ENCODE results near the gene PTPRK. TPM values are rescaled to one million over a fixed set of nuclear protein-coding genes. Genes with fewer than 3 reads are reported as not detected.
A peak's percentile ranks its signal among the peaks of the same experiment; 100 is the strongest.

Gene PTPRK
- total RNA-seq, 2 donors from 2014 or later: 7.6 to 12.3 TPM

DNA sequence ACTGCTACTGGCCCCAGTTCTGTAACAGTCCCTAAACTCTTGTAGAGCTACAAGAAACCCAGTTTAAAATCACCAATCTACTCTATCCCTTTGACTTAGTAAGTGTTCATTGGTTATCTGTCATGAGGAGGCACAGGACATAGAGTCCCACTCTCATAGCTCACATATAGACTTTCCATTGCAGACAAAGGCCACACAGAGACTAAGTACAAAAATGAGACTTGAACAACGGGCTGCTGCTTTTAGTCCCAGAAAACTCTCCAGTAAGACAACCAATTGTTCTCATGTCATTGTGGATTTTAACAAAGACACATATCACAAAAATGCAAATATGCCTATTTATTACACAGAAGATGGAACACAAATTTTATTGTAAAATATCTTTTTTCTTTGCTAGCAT lies 197.4 kb downstream of the PTPRK start:
- ATAC-seq (replicated peaks): no peak
- Mint-ChIP-seq H3K4me1 (no peaks in the 10 kb centered on the region), H3K27ac (no peak overlapping the region), H3K9me3 (no peaks in the 10 kb centered on the region), H3K36me3 (ENCODE audit: low read depth) (no peaks in the 10 kb centered on the region), H3K4me3 (no peak overlapping the region), H3K27me3 (no peaks in the 10 kb centered on the region)

DNA sequence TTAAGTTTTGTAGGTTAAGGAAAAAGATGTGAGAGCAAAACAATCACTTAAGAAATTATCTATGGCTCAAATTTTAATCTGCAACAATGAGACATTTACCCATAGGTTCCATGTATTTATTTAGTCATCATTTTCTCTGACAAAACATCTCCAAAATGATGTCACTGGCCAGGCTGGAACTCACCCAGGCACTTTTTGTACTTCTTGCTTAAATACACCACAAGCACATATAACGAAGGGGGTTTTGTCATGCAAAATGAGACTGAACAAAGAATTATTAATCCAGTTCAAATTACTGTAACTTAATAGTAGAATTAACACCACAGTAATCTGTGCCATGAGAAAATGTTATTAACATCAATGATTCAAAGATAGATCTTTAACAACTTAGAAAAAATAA lies 200.5 kb downstream of the PTPRK start:
- Mint-ChIP-seq H3K4me3 (no peak overlapping the region), H3K9me3 (no peaks in the 10 kb centered on the region), H3K36me3 (ENCODE audit: low read depth) (no peaks in the 10 kb centered on the region), H3K4me1 (no peaks in the 10 kb centered on the region), H3K27ac (no peak overlapping the region), H3K27me3 (no peaks in the 10 kb centered on the region)
- ATAC-seq (replicated peaks): no peak

DNA sequence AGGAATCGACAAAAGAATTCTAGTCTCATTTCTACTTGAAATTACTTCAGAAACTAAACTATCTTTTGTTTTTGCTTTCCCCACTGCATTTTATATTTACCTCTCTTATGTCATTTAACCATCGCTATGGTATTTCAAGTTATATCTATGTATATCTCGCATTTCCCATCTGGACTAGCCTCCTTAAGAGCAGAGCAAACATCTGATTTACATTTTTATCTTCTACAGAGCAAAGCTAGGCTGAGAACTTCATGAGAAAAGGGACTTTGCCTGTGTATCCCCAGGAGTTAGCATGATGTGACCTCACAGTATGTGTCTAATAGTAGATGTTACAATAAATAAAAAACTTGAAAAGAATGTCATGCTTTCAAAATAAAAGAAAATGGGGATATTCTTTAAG lies 201.2 kb downstream of the PTPRK start:
- Mint-ChIP-seq H3K4me3 (no peak overlapping the region), H3K4me1 (no peaks in the 10 kb centered on the region), H3K27me3 (no peaks in the 10 kb centered on the region), H3K9me3 (no peaks in the 10 kb centered on the region), H3K36me3 (ENCODE audit: low read depth) (no peaks in the 10 kb centered on the region), H3K27ac (no peak overlapping the region)
- ATAC-seq (replicated peaks): no peak

DNA sequence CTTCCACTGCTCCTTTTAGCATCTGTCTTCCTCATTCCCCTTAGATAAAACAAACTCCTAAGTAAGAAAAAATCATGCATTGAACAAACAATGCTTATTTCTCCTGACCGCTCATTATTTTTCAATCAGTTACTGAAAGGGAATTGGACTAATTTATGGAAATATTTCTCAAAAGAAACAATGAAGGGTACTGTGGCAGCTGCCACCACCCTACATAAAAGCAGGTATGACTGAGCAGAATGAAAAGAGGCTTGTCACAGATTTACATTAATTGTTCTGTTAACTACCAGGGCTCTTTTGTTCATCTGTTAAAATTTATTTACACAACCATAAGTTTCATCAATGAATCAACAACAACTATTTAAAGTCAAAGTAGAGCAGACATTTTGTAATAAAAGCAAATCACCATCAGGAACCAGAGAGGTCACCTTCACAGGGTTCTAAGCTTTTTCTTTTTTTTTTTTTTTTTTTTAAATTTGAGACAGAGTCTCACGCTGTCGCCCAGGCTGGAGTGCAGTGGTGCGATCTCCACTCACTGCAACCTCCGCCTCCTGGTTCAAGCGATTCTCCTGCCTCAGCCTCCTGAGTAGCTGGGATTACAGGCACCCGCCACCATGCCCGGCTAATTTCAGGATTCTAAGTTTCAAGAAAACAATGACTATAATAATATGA lies 204.0 kb downstream of the PTPRK start:
- ATAC-seq (replicated peaks): no peak
- Mint-ChIP-seq H3K4me3 (no peak overlapping the region), H3K4me1 (peaks cover 5% of the 10 kb centered on the region), H3K27ac (no peak overlapping the region), H3K27me3 (no peaks in the 10 kb centered on the region), H3K9me3 (no peaks in the 10 kb centered on the region), H3K36me3 (ENCODE audit: low read depth) (no peaks in the 10 kb centered on the region)

DNA sequence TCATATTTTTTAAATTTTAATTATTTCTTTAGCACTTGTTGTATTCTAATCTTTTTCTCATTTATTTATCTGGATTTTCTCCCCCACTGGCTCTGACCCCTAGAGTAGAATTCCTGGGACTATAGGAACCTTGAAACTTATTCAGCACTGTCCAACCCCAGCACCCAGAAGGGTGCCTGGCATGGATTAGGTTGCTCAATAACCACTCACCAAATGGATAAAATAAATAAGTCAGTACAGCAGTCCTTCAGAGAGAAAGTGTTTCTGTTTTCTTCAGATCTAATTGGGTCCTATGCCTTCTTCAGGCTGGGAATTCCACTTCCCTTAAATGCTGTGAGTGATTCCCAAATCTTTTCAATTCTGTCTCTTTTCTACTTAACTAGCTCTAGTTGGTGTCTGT lies 206.2 kb downstream of the PTPRK start:
- ATAC-seq (replicated peaks): no peak

DNA sequence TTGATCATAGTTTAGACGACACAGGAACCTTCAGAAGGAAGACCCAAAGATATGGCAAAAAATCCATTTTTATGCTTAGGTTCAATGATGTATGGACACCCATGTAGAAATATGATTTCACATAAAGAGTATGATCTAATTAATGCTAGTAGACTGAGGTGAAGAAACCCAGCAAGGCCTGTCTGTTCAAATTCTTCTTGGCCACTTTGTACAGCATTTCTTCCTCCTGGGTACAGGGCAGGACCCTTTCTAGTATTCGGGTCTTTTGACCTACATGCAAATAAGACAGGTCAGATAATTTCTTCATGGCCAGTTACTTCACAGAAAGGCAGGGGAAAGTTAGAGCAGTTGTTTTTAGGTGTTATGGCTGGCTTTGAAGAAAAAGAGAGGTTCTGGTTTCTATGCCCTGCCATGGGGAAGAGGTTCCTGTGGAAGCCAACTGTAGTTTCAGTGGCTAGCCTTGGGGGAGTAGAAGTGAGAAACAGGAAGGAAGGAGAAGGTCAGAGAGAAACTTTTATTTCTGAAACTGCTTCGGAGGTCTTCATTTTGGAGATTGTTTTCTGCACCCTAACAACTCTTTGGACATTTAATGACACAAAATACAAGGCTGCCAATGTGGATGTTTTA lies 208.3 kb downstream of the PTPRK start:
- ATAC-seq (replicated peaks): no peak
- no peaks in the 10 kb centered on the region for H3K36me3 Mint-ChIP-seq (ENCODE audit: low read depth)
- H3K27ac Mint-ChIP-seq: peak overlapping the region; percentile 34
- peaks cover 5% of the 10 kb centered on the region for H3K4me1 Mint-ChIP-seq
- H3K27me3 Mint-ChIP-seq: no peaks in the 10 kb centered on the region
- no peaks in the 10 kb centered on the region for H3K9me3 Mint-ChIP-seq
- H3K4me3 Mint-ChIP-seq: no peak overlapping the region

More for the DNA sequence above, 206.2 kb downstream of the PTPRK start:
- H3K9me3 Mint-ChIP-seq: no peaks in the 10 kb centered on the region
- no peaks in the 10 kb centered on the region for H3K27me3 Mint-ChIP-seq
- no peaks in the 10 kb centered on the region for H3K36me3 Mint-ChIP-seq (ENCODE audit: low read depth)
- H3K4me1 Mint-ChIP-seq: peaks cover 5% of the 10 kb centered on the region
- no peak overlapping the region for H3K4me3 Mint-ChIP-seq
- no peak overlapping the region for H3K27ac Mint-ChIP-seq

DNA sequence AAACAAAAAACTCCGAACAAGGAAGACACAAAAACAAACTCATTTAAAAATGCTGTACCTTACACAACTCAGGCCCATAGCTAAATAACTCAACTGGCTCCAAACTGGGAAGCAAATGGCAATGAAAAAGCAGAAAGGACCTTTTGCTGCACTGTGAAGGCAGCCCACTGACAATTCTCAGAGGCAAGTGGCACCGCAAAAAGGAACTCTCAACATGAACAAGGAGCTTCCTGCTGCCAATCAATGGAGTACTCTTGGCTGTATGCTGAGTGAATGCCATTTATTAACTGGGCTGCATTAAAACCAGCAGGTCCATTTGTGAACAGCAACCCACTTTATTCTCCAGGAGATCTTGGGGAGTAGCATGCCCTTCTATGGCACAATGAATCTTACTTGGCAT lies 209.9 kb downstream of the PTPRK start:
- Mint-ChIP-seq H3K27ac (no peak overlapping the region), H3K36me3 (ENCODE audit: low read depth) (no peaks in the 10 kb centered on the region), H3K4me1 (peaks cover 5% of the 10 kb centered on the region), H3K9me3 (no peaks in the 10 kb centered on the region), H3K4me3 (no peak overlapping the region), H3K27me3 (no peaks in the 10 kb centered on the region)
- no peak for ATAC-seq (replicated peaks)

DNA sequence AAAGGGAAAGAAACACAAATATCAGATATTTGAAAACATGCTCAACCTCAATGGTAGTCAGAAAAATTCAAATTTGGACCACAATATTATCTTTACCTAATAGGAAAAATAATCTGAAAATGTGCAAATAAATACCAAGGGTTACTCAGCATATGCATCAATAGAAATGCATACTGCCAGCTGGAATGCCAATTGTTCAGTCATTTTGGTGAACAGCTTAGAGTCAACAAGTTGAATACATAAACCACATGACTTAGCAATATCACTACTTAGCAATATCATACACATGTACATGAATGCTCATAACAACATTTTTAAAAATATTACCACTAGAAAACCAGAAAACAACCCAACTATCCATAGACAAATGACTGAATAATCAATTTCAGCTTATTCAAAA lies 212.7 kb downstream of the PTPRK start:
- H3K4me3 Mint-ChIP-seq: no peak overlapping the region
- H3K27ac Mint-ChIP-seq: no peak overlapping the region
- ATAC-seq (replicated peaks): no peak
- peaks cover 2% of the 10 kb centered on the region for H3K27me3 Mint-ChIP-seq
- H3K36me3 Mint-ChIP-seq (ENCODE audit: low read depth): no peaks in the 10 kb centered on the region
- peaks cover 3% of the 10 kb centered on the region for H3K9me3 Mint-ChIP-seq
- peaks cover 5% of the 10 kb centered on the region for H3K4me1 Mint-ChIP-seq

DNA sequence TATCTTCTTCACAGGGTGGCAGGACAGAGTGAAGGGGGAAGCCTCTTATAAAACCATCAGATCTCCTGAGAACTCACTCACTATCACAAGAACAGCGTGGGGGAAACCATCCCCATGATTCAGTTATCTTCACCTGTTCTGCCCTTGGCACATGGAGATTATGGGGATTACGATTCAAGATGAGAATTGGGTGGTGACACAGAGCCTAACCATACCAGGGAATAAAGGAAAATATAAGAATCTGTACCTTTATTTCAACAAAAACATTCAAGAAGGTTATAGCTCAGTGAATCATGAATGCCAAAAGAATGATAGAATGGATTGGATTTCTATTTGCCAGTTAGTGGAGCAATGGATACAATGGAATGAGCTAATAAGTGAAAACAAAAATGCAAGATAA lies 214.4 kb downstream of the PTPRK start:
- Mint-ChIP-seq H3K27me3 (peaks cover 4% of the 10 kb centered on the region), H3K9me3 (peaks cover 4% of the 10 kb centered on the region), H3K4me3 (no peak overlapping the region), H3K36me3 (ENCODE audit: low read depth) (no peaks in the 10 kb centered on the region), H3K27ac (no peak overlapping the region), H3K4me1 (no peaks in the 10 kb centered on the region)
- no peak for ATAC-seq (replicated peaks)

DNA sequence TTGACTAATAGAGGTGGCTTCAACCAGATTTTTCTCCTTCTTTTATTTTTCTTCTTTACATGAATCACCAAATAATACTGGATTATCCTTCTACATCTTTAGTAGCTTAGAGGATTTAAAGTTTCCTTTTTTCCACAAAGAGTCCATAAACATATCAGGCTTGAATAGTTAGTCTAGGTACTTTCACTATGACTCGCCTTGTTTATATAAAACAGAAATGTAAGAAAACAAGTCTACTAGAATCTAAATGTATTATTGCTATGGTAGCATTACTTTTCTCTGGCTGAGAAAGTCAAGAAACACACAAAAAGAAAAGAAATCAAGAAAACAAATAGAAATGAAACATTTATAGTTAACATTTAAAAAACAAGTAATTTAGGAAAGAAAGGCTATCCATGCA lies 215.2 kb downstream of the PTPRK start:
- H3K27me3 Mint-ChIP-seq: peaks cover 4% of the 10 kb centered on the region
- no peaks in the 10 kb centered on the region for H3K4me1 Mint-ChIP-seq
- H3K9me3 Mint-ChIP-seq: peaks cover 4% of the 10 kb centered on the region
- no peaks in the 10 kb centered on the region for H3K36me3 Mint-ChIP-seq (ENCODE audit: low read depth)
- no peak for ATAC-seq (replicated peaks)
- no peak overlapping the region for H3K4me3 Mint-ChIP-seq
- H3K27ac Mint-ChIP-seq: no peak overlapping the region

DNA sequence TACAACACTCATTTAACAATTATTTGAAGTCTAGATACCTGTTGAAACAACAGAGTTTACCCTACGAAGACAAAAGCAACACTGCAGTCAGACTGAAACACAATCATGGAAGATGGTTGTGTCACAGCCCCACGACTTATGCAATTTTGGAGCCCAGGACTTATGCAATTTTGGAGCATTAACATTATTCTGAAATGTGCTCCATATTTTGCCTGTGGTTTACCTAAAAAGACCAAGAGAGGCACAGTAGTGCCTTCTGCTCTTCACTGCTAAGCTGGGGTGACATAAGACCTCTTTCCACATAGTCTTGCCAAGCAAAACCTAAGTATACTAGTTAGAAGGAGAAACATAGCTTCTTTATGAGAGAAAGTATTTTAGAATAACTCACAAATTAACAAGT lies 216.5 kb downstream of the PTPRK start:
- Mint-ChIP-seq H3K27ac (no peak overlapping the region), H3K4me3 (no peak overlapping the region), H3K36me3 (ENCODE audit: low read depth) (no peaks in the 10 kb centered on the region), H3K27me3 (peaks cover 4% of the 10 kb centered on the region), H3K4me1 (no peaks in the 10 kb centered on the region), H3K9me3 (peaks cover 4% of the 10 kb centered on the region)
- no peak for ATAC-seq (replicated peaks)

DNA sequence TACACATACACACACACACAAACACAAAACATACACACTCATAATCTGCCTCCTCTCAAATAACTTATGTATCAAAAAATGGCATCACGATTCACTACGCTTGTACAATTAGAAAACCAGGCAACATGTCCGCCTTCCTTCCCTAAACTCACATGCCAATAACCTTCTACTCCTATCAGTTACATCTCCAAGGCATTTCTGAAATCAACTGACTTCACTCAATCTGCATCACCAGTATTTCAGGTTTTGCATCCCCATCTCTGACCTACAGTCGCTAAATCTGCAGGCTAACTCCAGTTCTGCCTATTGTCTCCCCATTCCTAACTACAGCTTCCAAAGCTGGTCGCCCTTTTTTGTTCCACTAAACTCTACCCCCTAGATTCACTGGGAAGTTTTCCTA lies 217.5 kb downstream of the PTPRK start:
- Mint-ChIP-seq H3K27ac (no peak overlapping the region), H3K4me1 (no peaks in the 10 kb centered on the region), H3K27me3 (peaks cover 4% of the 10 kb centered on the region), H3K9me3 (peaks cover 4% of the 10 kb centered on the region), H3K36me3 (ENCODE audit: low read depth) (no peaks in the 10 kb centered on the region), H3K4me3 (no peak overlapping the region)
- ATAC-seq (replicated peaks): no peak

DNA sequence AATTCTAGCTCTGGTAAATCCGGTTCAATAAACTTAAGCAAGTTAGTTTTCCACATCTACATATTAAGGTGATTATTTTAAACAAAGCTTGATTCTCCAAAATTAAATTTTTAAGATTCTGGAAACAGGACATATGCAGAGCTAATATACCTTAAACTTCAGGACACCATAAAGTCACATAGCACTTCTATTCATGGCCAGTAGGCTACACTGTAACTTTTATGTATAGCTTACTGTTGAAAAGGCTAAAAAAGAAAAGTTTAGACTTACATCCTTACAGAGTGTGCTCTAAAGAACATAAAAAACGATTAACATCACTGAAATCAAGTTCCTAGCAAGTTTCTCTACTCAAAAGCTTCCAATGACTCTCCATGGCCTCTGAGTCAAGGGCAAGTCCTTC lies 224.7 kb downstream of the PTPRK start:
- no peaks in the 10 kb centered on the region for H3K27me3 Mint-ChIP-seq
- no peak overlapping the region for H3K4me3 Mint-ChIP-seq

DNA sequence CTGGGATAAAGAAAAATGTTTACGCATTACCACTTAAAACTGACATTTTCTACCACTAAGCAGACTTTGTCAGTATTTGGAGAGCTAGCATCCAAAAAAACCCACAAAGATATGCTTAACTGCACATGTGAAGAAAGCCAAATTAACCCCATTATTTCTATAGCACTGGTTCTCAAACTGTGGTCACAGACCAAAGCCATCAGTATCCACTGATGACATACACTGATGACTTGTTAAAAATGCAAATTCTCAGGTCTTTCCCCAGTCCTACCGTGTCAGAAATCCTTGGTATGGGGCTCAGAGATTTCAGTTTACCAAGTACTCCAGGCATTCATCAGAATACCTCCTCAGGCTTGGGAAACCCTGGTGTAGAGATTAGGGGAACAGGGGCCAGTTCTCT lies 230.2 kb downstream of the PTPRK start:
- Mint-ChIP-seq H3K27me3 (no peaks in the 10 kb centered on the region), H3K27ac (no peak overlapping the region), H3K36me3 (ENCODE audit: low read depth) (no peaks in the 10 kb centered on the region), H3K9me3 (no peaks in the 10 kb centered on the region), H3K4me3 (no peak overlapping the region), H3K4me1 (no peaks in the 10 kb centered on the region)
- ATAC-seq (replicated peaks): no peak

More for the DNA sequence above, 224.7 kb downstream of the PTPRK start:
- Mint-ChIP-seq H3K36me3 (ENCODE audit: low read depth) (no peaks in the 10 kb centered on the region), H3K27ac (no peak overlapping the region), H3K4me1 (no peaks in the 10 kb centered on the region), H3K9me3 (no peaks in the 10 kb centered on the region)
- ATAC-seq (replicated peaks): no peak

DNA sequence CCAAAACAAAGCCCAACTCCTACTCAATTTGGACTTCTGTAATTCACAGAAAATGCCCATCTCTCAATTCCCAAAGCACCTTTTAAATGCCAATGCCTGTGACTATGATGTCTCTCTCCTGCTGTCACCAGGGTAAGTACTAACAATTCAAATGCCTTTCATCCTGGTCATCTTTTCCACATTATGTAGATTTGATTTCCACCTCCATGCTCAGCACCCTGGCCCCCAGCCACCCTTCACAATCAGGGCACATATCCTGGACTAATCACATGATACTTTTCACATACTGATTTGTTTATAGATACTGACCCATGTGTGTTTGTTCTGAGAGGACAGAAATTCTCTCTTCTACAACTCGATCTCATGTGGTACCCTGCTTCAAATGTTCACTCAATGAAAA lies 236.3 kb downstream of the PTPRK start:
- no peak for ATAC-seq (replicated peaks)
- H3K27me3 Mint-ChIP-seq: no peaks in the 10 kb centered on the region
- no peak overlapping the region for H3K4me3 Mint-ChIP-seq
- no peak overlapping the region for H3K27ac Mint-ChIP-seq
- H3K4me1 Mint-ChIP-seq: no peaks in the 10 kb centered on the region
- H3K36me3 Mint-ChIP-seq (ENCODE audit: low read depth): no peaks in the 10 kb centered on the region
- H3K9me3 Mint-ChIP-seq: no peaks in the 10 kb centered on the region

Data from activated T-helper 17 cell treated with anti-CD3 and anti-CD28 coated beads, Interleukin-2, amount 50 U/mL, for 72 hours (primary cell).